Left cardiac atrium (tissue), 4 donors: ENCODE data around the gene LLPH. TPM values are rescaled to one million over a fixed set of nuclear protein-coding genes. Genes with fewer than 3 reads are reported as not detected.
A peak's percentile ranks its signal among the peaks of the same experiment; 100 is the strongest.

Experiments
- ATAC-seq, 2 donors: fragments of 200-7000 bp; cut with Tn5 transposase; one replicate each; pipeline ENCODE4 v1.9.1; 2020; ENCODE audit warnings: mild to moderate bottlenecking in 2 of 2, moderate library complexity in 2 of 2
- DNase-seq: peaks from one replicate; pipeline ENCODE4 v3.0.0-alpha.2; 2020
- intact Hi-C, 2 donors: fragments of 100-400 bp; cut with DNase I; formaldehyde crosslinking; loops; one replicate each; pipeline versions ENCODE4 v1.14.1 to v1.15.1; 2022 to 2023
- total RNA-seq, 2 donors: library from RNA; stranded (reverse); fragmentation: NEBNext Ultra II Directional; extraction: Animal tissue kit (Norgen Biotek cat#: 25700); gene quantifications; one replicate each; pipeline ENCODE4 v1.2.1, GENCODE V29; 2021
- donor health status: DM: no; HTN: yes; CAD: no.
- donor health status: DM: no; HTN: yes; CAD: no; lungs with severe emphysema.
- donor health status: DM: yes; HTN: yes; CAD: no.
- donor health status: Dilated cardiomyopathy.

The LLPH gene
- total RNA-seq, 2 donors from 2014 or later: 14.9 to 21.0 TPM

DNA sequence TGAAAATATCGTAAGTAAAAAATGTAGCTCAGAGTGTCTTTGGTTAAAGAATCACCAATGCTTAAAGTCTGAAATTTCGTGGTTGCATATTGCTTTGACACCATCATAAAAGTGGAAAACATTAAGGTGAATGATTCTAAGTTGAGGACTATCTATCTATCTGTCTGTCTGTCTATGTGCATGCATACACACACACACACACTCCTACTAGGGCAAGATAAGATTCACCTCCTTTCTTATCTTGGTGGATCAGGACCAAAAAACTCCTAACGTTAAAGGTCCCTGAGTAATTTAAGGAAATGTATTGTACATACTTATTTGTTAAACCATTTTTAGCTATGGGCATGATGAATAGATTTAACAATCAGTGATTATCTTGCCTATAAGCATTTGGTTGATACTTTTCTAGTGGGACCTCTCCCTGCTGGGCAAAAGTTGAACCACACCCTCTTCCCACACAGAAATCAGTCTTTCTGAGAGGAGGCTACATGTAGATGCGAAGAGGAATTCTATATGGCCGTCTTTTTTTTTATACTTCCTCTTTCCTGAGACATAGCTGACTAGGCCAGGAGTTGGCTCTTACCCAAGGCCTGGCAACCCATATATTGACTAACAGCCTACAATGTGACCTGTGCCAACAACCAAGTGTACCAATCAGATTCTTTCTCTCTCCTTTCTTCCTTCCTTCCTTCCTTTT is 19.3 kb upstream of the LLPH start:
- intact Hi-C loops: loop anchor here in 1 of 2 donors (10.0 kb wide), 1 partner anchor 555 kb away; no protein-coding TSS in a partner anchor
- peak in 1 of 2 donors; percentile 39 for ATAC-seq

DNA sequence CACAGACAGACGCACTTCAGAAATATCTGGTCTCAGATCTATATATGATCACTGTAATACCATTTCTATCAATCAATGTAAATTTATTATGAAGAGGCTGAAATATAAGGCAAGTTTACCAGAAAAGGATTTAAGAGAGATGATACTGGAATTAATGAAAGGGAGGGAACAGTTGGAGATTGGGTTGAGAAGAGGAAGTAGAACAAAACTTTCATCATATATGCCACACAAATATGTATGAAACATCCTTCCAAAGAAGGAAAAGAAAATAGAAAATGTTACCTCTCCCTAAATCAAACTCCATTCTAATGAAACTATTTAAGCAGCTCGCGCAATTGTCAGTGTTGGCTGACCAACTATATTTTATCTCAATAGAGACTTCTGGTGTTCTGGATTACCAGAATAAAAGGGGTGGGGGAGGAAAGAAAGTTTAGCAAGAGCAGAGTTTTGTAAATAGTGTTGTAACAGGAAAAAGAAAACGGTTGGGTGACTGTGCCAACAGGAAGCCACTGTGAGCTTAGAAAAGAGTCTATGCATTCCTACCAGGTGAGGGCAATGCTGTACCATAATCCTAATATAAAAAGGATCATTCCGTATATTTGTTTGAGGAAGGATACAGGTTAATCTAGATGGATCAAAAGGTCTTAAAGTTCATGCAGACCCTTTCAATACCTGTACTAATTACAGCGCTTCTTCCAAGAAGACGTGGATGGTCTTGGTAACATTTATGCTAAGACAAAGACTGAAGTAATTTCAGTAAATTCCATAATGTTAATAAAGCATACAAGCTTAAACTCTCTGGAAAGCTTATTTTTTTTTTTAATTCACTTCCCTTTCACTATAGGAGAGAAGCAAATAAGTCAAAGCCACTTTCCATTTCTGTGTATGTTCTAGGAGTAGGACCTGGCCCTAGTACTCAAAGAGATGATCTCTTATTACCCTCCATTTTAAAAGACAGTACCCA is 14.5 kb upstream of the LLPH start:
- intact Hi-C loops: loop anchor here in 1 of 2 donors (10.0 kb wide), 1 partner anchor 560 kb away; no protein-coding TSS in a partner anchor
- peak; percentile 51 for DNase-seq

More for the DNA sequence above, 19.3 kb upstream of the LLPH start:
- peak; percentile 37 for DNase-seq

DNA sequence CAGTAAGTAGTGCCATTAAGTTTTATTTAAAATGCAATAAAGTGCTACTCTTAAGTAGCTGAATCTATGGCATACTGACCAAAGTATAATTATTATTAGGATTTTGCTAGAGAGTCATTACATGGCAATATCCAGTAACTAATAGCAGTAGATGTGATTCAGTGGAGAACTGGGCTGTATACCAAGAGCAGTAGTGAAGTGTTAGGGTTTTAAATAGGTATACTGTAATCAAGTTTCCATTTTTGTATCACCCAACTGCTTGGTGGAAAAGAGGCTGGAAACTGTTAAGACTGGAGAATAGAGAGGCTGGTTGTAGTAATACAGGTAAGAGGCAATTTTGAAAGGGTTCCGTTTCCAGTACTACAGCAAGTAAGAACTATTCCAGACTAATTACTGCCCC is 13.3 kb upstream of the LLPH start:
- intact Hi-C loops: loop anchor here in 1 of 2 donors (10.0 kb wide), 1 partner anchor 561 kb away; no protein-coding TSS in a partner anchor
- DNase-seq: no peak
- ATAC-seq: peak; percentile 72 to 74

More for the DNA sequence above, 14.5 kb upstream of the LLPH start:
- peak; percentile 90 to 92 for ATAC-seq

DNA sequence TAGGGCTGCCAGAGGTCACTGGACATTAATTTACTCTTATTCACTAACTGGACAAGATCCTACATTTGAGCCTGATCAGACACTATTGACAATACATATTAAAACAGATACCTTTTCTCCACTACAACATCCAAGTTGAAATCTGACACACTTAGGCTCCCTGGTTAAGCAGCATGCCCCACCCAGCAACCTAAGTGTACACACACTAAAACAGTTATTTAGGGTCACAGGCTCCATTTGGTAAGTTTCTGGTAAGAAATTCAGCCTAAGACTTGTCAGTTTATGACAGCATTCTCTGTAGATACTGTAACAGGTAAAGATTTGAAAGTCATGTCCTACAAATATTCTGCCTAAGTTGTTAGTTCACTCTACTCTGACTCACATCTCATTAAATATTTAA is 12.3 kb upstream of the LLPH start:
- intact Hi-C loops: loop anchor here in 1 of 2 donors (10.0 kb wide), 1 partner anchor 562 kb away; no protein-coding TSS in a partner anchor
- DNase-seq (no peak), ATAC-seq (no peak)

DNA sequence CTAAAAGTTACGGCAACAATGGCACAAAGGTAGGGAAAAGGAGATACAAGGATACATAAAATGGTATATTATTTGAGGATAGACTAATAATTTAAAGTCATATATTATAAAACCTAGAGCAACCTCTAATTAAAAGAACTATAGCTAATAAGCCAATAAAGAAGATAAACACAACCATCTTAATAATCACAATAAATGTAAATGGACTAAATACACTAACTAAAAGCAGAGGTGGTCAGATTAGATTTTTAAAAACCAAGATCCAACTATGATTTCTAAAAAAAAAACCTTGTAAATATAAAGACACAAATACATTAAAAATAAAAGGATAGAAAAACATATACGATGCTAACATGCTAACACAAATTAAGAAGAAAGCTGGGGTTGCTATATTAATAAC is 10.7 kb upstream of the LLPH start:
- DNase-seq (no peak), ATAC-seq (no peak)
- intact Hi-C loops: loop anchor here in 1 of 2 donors (10.0 kb wide), 1 partner anchor 564 kb away; no protein-coding TSS in a partner anchor

DNA sequence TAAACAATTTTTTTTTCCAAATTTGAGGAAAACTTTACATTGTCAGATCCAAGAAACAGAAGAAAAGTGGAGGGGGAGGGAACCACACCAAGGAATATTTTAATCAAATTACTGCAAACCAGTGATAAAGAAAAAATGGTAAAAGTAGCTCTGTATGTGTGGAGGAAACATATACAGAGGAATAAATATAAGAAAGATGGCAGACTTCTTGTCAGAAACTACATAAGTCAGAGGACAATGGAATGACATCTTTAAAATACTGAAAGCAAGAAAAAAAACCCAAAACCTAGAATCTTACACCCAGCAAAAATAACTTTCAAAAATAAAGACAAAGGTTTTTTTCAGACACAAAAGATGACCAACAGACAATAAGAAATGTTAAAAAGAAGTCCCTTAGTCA is 10.2 kb upstream of the LLPH start:
- intact Hi-C loops: loop anchor here in 1 of 2 donors (10.0 kb wide), 1 partner anchor 564 kb away; no protein-coding TSS in a partner anchor
- DNase-seq (no peak), ATAC-seq (no peak)

DNA sequence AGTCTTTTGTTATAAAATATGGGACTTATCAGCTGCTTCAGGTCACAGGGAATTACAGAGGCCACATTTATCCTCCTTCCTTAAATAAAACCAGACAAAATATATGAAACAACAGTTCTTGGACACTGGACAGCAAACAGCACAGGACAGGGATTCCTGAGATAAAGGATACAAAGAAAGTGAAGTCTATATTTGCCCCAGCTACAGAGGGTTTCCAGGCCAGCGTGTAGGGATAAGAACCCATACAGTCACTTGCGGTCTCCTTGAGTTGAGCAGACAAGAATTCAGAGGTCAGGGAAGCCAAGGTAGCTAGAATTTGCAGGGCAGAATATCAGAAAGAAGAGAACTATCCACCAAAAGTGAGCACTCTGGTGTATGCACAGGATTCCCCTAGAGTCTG is 8.8 kb upstream of the LLPH start:
- no peak for DNase-seq
- intact Hi-C loops: no loop called here
- no peak for ATAC-seq

DNA sequence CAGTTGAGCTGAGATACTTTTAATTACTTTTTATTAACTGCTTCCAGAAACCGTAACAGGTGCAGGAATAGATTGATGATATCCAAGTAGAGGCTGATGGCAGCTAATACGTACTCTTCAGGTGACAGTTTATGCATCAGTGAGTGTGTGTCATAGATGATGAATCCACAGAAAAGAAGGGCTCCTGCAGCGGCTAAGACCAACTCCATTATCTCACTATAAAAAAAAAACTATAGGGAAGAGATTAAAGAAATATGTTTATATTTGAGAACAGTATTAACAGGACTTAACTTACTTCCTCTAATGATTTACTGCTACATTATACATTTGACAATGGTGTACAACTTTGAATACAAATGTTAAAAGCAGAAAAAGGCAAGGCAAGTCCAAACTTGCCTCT is 7.4 kb upstream of the LLPH start:
- intact Hi-C loops: no loop called here
- DNase-seq: no peak
- no peak for ATAC-seq

DNA sequence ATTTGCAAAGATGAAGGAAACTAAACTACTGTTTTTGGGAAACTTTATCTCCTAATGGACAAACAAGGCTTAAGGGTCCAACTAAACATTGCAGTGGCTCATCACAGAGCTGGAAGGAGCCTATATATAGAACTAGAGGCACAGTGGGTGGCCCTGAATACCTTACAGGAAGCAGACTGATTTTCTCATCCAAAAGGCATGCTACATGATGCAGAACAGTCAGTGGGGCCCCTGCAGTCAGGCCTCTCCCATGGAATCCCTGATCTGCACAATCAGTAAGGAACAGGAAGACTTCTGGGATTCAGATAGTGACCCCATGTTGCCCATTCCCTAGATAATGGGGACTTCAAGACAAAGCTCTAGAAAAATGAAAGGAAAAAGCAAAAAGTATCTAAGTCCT is 1.9 kb upstream of the LLPH start:
- intact Hi-C loops: no loop called here
- ATAC-seq: peak in 1 of 2 donors; percentile 58

DNA sequence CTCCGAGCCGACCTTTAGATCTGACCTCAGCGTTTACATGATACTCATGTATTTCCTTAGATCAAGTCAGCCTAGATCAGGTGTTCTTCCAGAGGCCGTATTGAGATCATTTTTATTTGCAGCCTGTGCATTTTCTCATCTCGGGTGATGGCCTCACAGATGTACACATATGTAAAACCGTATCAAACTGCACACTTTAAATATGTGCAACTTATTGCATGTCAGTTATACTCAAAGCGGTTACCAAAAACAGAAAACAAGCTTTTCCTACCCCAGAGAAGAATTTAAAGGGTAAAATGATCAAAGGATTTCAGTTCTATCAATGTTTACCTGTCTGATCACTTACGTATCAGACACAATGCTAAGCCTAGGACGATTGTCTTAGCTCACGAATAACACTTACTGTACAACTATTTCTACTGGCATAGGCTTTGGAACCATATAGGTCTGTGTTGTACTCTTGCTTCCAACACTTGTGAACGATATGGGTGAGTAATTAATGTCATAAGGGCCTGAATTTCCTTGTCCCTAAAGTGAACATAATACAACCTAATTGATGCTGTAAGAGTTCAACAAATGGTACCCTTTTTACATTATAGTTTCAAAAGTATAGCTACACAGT is 628 bp upstream of the LLPH start:
- DNase-seq (no peak), ATAC-seq (no peak)
- intact Hi-C loops: no loop called here

More for the DNA sequence above, 1.9 kb upstream of the LLPH start:
- DNase-seq: no peak

DNA sequence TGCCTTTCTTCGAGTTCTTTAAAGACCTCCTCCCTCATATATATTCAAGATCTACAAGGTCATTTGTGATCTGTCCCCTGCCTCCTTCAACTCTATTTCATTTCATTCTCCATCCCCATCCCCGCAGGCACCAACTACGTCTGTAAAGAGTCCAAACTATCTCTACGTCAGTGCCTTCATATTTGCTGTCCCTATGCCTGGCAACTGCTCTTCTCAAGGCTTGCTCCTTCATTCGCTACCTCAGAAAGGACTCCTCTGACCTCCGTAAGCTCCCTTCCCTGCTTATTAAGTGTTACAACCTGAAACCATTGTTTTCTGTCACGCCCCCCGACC is 650 bp downstream of the LLPH start:
- intact Hi-C loops: no loop called here
- no peak for DNase-seq
- ATAC-seq: peak in 1 of 2 donors; percentile 3

DNA sequence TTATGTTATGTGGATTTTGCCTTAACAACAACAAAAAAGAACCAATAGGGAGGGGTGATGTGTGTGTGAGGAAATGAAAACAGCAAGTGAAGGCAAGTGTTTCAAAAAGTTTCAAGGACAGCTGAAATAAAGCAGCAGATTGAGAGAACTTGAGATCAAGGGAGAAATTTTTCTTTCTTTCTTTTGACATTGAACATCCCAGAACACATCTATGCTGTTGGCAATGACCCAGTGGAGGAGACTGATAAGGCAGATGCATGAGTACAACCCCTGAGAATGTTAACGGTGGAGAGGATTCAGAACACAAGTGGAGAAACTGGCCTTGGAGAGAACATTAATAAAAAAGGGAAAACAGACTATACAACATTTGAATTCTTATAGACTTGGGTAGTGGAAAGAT is 2.9 kb downstream of the LLPH start:
- intact Hi-C loops: no loop called here
- ATAC-seq: peak in 1 of 2 donors; percentile 56
- DNase-seq: no peak

DNA sequence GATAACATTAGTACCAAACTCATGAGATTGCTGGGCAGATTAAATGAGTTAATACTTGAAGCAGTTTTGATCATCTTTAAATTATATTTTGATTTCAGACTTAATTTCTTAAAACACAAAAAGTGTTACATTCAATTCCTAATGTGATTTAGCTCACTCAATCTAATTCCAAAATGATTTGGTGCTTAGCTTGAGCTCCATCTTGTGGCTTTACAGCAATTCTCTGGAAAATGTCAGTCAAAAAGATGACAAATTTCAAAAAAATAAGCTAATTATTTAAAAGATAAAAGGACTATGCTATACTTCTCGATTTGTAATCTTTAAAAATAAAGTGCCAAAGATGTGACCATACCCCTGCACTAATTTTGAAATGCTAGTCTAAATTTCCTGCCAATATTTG is 10.1 kb downstream of the LLPH start:
- intact Hi-C loops: no loop called here

DNA sequence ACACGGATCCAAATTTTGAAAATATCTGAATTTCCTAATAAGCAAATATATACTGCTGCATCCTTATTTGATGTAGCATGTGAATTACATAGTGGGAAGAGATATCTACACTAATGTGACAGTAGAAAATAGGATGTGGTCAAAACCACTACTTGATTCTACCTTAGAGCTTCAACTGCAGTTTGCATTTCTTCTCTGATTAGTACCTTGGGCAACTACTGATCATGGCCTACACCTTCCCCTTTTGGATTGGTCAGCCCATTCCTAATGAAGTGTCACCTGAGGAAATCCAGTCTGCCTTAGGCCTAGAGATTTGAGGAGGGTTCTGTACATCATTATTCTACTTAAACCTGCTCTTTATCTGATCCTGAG is 10.7 kb downstream of the LLPH start:
- DNase-seq (no peak), ATAC-seq (no peak)
- intact Hi-C loops: no loop called here

More for the DNA sequence above, 10.1 kb downstream of the LLPH start:
- DNase-seq (no peak), ATAC-seq (no peak)

DNA sequence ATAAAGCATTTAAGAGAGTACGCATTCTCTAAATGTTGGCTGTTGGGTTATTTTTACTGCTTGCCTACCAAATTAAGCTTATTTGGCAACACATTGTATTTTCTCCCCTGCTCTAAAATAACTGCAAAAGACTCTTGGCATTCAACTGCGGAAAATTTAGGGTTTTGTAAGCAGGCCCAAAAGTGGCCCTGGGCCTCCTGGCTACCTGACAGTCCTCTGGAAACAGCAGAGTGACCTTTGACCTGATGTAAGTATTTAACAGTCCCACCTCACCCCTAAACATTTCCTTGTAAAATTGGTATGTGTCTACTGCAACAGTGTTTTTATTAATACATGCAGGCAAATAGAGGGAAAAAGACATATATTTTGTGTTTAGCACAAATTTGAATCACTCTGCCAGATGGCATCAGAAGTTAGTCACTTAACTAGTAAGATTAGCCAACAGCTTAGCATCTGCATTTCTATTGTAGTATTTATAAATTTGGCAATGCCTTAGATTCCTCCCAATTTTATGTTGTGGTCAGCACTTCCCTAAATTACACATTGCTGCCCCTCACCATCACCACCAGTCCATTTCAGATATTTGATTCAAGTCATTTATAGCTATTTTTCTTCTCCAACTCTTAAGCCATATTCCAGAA is 11.2 kb downstream of the LLPH start:
- DNase-seq (no peak), ATAC-seq (no peak)
- intact Hi-C loops: no loop called here

DNA sequence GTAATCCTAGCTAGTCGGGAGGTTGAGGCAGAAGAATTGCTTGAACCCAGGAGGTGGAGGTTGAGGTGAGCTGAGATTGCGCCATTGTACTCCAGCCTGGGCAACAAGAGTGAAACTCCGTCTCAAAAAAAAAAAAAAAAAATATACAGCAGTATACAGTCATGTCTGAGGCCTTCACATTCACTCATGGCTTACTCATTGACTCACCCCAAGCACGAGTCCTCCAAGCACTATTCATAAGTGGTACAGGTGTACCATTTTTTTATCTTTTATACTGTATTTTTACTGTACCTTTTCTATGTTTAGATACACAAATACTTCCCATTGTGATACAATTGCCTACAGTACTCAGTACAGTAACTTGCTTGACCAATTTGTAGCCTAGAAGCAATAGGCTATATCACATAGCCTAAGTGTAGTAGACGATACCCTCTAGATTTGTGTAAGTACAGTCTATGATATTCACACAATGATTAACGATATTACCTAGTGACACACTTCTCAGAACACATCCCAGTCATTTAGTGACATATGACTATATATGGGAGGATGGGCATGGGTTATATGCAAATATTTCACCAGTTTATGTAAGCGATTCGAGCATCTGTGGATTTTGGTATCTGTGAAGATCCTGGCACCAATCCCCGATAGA is 12.2 kb downstream of the LLPH start:
- intact Hi-C loops: no loop called here
- DNase-seq: no peak
- ATAC-seq: no peak

DNA sequence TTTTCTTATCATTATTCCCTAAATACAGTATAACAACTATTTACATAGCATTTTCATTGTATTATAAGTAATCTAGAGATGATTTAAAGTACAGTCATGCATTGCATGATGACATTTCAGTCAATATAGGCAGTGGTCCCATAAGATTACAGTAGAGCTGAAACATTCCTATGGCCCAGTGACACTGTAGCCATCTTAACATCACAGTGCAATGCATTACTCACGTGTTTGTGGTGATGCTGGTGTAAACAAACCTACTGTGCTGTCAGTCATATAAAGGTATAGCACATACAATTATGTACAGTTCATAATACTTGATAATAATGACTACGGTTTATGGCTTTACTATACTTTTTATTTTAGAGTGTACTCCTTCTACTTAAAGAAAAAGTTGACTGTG is 13.3 kb downstream of the LLPH start:
- no peak for ATAC-seq
- no peak for DNase-seq
- intact Hi-C loops: no loop called here

DNA sequence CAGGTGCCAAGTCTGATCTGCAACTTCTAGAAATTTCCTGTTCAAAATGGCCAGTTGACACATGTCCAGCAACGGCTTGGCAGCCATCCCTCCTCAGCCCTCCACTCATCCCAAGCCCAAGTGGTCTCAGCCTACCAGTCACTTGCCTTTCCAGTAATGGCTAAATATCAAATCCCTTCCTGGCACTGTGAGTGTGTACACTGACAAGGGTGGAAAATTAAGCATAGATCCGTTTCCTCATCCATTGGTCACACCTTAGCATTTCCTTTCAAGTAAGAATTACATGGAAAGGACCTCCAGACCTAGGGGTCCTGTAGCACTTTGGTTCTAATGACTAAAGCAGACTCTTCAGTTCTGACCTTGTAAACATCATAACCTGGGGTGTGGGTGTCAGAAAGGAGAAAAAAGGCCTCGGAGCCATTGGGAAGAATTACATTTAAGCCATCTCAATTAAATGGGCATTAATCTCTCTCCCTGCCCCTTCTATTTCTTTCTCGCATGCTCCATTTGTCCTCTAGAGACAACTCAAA is 15.4 kb downstream of the LLPH start:
- intact Hi-C loops: no loop called here
- ATAC-seq (no peak), DNase-seq (no peak)
